Measurements from ENCODE around the gene NPL.

- no peak for TF ChIP-seq POLR2A (IDR thresholded peaks at IDR 0.05; ENCODE audit: low read depth, low read length)
- no peak for TF ChIP-seq MAX (IDR thresholded peaks at IDR 0.05; ENCODE audit: insufficient read depth, insufficient read length)
- no peak for TF ChIP-seq JUN (IDR thresholded peaks at IDR 0.05; ENCODE audit: borderline replicate concordance, insufficient read depth, insufficient read length, low read depth)
- TF ChIP-seq CTCF (IDR thresholded peaks at IDR 0.05; ENCODE audit: extremely low read depth in 1 of 2, insufficient read depth in 1 of 2, low read depth in 1 of 2, low read length in 2 of 2) = no peak
- TF ChIP-seq EZH2 (IDR thresholded peaks at IDR 0.05; ENCODE audit: borderline replicate concordance, low read depth, low read length, severe bottlenecking) = no peak
- no peak for TF ChIP-seq POLR2AphosphoS5 (IDR thresholded peaks at IDR 0.05; ENCODE audit: insufficient read depth, low read depth, low read length)
- TF ChIP-seq FOS (IDR thresholded peaks at IDR 0.05; ENCODE audit: borderline replicate concordance, insufficient read depth, low read length) = no peak
These were observed 35.5 kb upstream of the NPL start for GRCh38 chr1:182754087-182754486.
